H1 (cell line): Measurements from ENCODE around the gene RANBP2. TPM values are rescaled to one million over a fixed set of nuclear protein-coding genes. Genes with fewer than 3 reads are reported as not detected.

Source experiments
- CTCF ChIA-PET: fragments of 300-600 bp; sonication (Branson Sonifier 250); formaldehyde crosslinking; loops from one replicate; lab custom pipeline; 2021; ENCODE audit not compliant: partially characterized antibody; lab: Charles Lee
- POLR2A ChIA-PET: fragments of 300-600 bp; sonication (Branson Sonifier 250); formaldehyde crosslinking; loops from one replicate; lab custom pipeline; 2021; ENCODE audit warnings: inconsistent platforms; ENCODE audit not compliant: partially characterized antibody; lab: Charles Lee
- DNase-seq, 2 experiments: peaks; one replicate each; pipeline versions ENCODE4 v3.0.0 to v3.0.0-alpha.2; 2010 to 2022; ENCODE audit warnings: low spot score in 2 of 2, low read depth in 1 of 2, mixed read lengths in 1 of 2
- FAIRE-seq: peaks from 2 replicates; lab custom pipeline; 2011; peaks lifted over from hg19 to GRCh38; lab: Jason Lieb, UNC
- H2AFZ ChIP-seq: 2 replicates; pipeline ENCODE4 v1.8.1; 2012; ENCODE audit warnings: low read length, inconsistent platforms
- H2AK5ac ChIP-seq: 2 replicates; pipeline ENCODE4 v1.6.1; 2013; ENCODE audit warnings: low read depth, low read length
- H2BK120ac ChIP-seq: replicated peaks from 2 replicates; pipeline ENCODE3; 2013; ENCODE audit warnings: low read depth, low read length, inconsistent platforms
- H2BK12ac ChIP-seq: 2 replicates; pipeline ENCODE4 v1.6.1; 2013; ENCODE audit warnings: low read depth, low read length
- H2BK15ac ChIP-seq: 2 replicates; pipeline ENCODE4 v1.6.1; 2013; ENCODE audit warnings: low read length
- H2BK20ac ChIP-seq: 2 replicates; pipeline ENCODE4 v1.6.1; 2013; ENCODE audit warnings: low read length
- H2BK5ac ChIP-seq: 2 replicates; pipeline ENCODE4 v1.6.1; 2013; ENCODE audit warnings: low read depth, low read length
- H3K14ac ChIP-seq: 2 replicates; pipeline ENCODE4 v1.6.1; 2013; ENCODE audit warnings: inconsistent platforms; ENCODE audit not compliant: insufficient read length
- H3K18ac ChIP-seq: 2 replicates; pipeline ENCODE4 v1.6.1; 2013; ENCODE audit warnings: low read length; ENCODE audit errors: extremely low read depth
- H3K23ac ChIP-seq: 2 replicates; pipeline ENCODE4 v1.6.1; 2013; ENCODE audit warnings: inconsistent platforms; ENCODE audit not compliant: insufficient read length
- H3K23me2 ChIP-seq: 2 replicates; pipeline ENCODE4 v1.6.1; 2013; ENCODE audit warnings: low read depth, low read length
- H3K27ac ChIP-seq: 2 replicates; pipeline ENCODE4 v1.6.1; 2011; ENCODE audit warnings: low read depth, low read length, inconsistent platforms
- H3K27me3 ChIP-seq, 4 experiments: replicated peaks in 1 of 4; 1 replicate in 1 of 4; 2 replicates in 3 of 4; pipeline versions ENCODE4 v1.6.1 to v1.8.1; 2011 to 2013; ENCODE audit warnings: low read length in 3 of 4, mild to moderate bottlenecking in 3 of 4, inconsistent platforms in 2 of 4, mixed read lengths in 2 of 4, moderate library complexity in 1 of 4; ENCODE audit not compliant: control insufficient read depth in 3 of 4, insufficient read depth in 3 of 4; ENCODE audit errors: extremely low read depth in 1 of 4
- H3K36me3 ChIP-seq, 4 experiments: 2 replicates each; pipeline versions ENCODE4 v1.6.1 to v1.8.1; 2011 to 2013; ENCODE audit warnings: mild to moderate bottlenecking in 4 of 4, low read length in 3 of 4, moderate library complexity in 2 of 4, control low read depth in 1 of 4, inconsistent platforms in 1 of 4; ENCODE audit not compliant: insufficient read depth in 4 of 4, control insufficient read depth in 2 of 4
- H3K4ac ChIP-seq: replicated peaks from 2 replicates; pipeline ENCODE3; 2013; ENCODE audit warnings: low read length, low read depth, mixed read lengths, inconsistent platforms; ENCODE audit not compliant: insufficient read length
- H3K4me1 ChIP-seq, 4 experiments: replicated peaks in 1 of 4; 1 replicate in 1 of 4; 2 replicates in 3 of 4; pipeline versions ENCODE4 v1.6.1 to v1.8.1; 2011 to 2013; ENCODE audit warnings: low read length in 3 of 4, inconsistent platforms in 2 of 4, mixed read lengths in 1 of 4; ENCODE audit not compliant: insufficient read depth in 4 of 4, control insufficient read depth in 3 of 4
- H3K4me2 ChIP-seq, 2 experiments: 2 replicates each; pipeline versions ENCODE4 v1.6.1 to v1.8.1; 2011 to 2013; ENCODE audit warnings: low read depth in 2 of 2, low read length in 2 of 2, control low read depth in 1 of 2, inconsistent platforms in 1 of 2, mild to moderate bottlenecking in 1 of 2; ENCODE audit not compliant: insufficient read depth in 1 of 2
- H3K4me3 ChIP-seq, 4 experiments: fragments of 200-600, 300-600 bp in 1 of 4; sonication (generic), shearing (Covaris generic), sonication (Bioruptor Twin) in 1 of 4; 2 replicates each; pipeline versions ENCODE4 v1.5.1 to v1.8.1; 2011 to 2016; ENCODE audit warnings: low read length in 4 of 4, low read depth in 3 of 4, control low read depth in 2 of 4, inconsistent platforms in 2 of 4, mild to moderate bottlenecking in 2 of 4, mixed read lengths in 1 of 4, moderate library complexity in 1 of 4; ENCODE audit not compliant: insufficient read depth in 2 of 4; ENCODE audit errors: extremely low read depth in 1 of 4
- H3K56ac ChIP-seq: replicated peaks from 2 replicates; pipeline ENCODE3; 2013; ENCODE audit warnings: low read depth, mild to moderate bottlenecking, mixed read lengths, low read length, inconsistent platforms; ENCODE audit not compliant: insufficient read length
- H3K79me1 ChIP-seq: 2 replicates; pipeline ENCODE4 v1.6.1; 2013; ENCODE audit warnings: low read depth, low read length, control low read depth
- H3K79me2 ChIP-seq, 2 experiments: 2 replicates each; pipeline versions ENCODE4 v1.6.1 to v1.8.1; 2012 to 2013; ENCODE audit warnings: low read length in 2 of 2, mild to moderate bottlenecking in 2 of 2, inconsistent platforms in 1 of 2; ENCODE audit not compliant: insufficient read depth in 2 of 2, control insufficient read depth in 1 of 2
- H3K9ac ChIP-seq, 4 experiments: replicated peaks in 1 of 4; 1 replicate in 1 of 4; 2 replicates in 3 of 4; pipeline versions ENCODE4 v1.6.1 to v1.8.1; 2011 to 2013; ENCODE audit warnings: low read depth in 3 of 4, low read length in 3 of 4, control low read depth in 2 of 4, mild to moderate bottlenecking in 2 of 4, moderate library complexity in 2 of 4, inconsistent platforms in 1 of 4; ENCODE audit errors: extremely low read depth in 1 of 4
- H3K9me3 ChIP-seq, 2 experiments: 2 replicates each; pipeline versions ENCODE4 v1.6.1 to v1.8.1; 2012 to 2013; ENCODE audit warnings: mild to moderate bottlenecking in 2 of 2, moderate library complexity in 2 of 2, control low read depth in 1 of 2, inconsistent platforms in 1 of 2, low read depth in 1 of 2, low read length in 1 of 2, mixed read lengths in 1 of 2; ENCODE audit not compliant: insufficient read depth in 2 of 2
- H4K20me1 ChIP-seq, 2 experiments: replicated peaks in 1 of 2; 2 replicates each; pipeline versions ENCODE3 to v1.8.1; 2011 to 2013; ENCODE audit warnings: inconsistent platforms in 2 of 2, low read length in 2 of 2, mild to moderate bottlenecking in 1 of 2; ENCODE audit not compliant: insufficient read depth in 2 of 2, control insufficient read depth in 1 of 2
- H4K5ac ChIP-seq: 2 replicates; pipeline ENCODE4 v1.6.1; 2013; ENCODE audit warnings: low read length, low read depth, mixed read lengths, inconsistent platforms; ENCODE audit not compliant: insufficient read length
- H4K8ac ChIP-seq: 2 replicates; pipeline ENCODE4 v1.8.0; 2013; ENCODE audit warnings: mild to moderate bottlenecking, moderate library complexity, low read length, inconsistent platforms; ENCODE audit not compliant: insufficient read depth; ENCODE audit errors: extremely low read depth
- H4K91ac ChIP-seq: replicated peaks from 2 replicates; pipeline ENCODE3; 2013; ENCODE audit warnings: low read length, mixed read lengths, inconsistent platforms; ENCODE audit not compliant: insufficient read length
- ASH2L ChIP-seq: fragments of 200-600, 300-600 bp; sonication (generic); IDR thresholded peaks from one replicate; pipeline ENCODE4 v1.7.1; 2017; ENCODE audit warnings: low read length
- ATF3 ChIP-seq: IDR thresholded peaks from 2 replicates; pipeline ENCODE4 v1.6.1; 2011; ENCODE audit warnings: low read depth, mild to moderate bottlenecking, low read length; ENCODE audit not compliant: insufficient read depth
- BACH1 ChIP-seq: IDR thresholded peaks from 2 replicates; pipeline ENCODE4 v1.6.1; 2012; ENCODE audit warnings: low read length, improper control_type of control experiment
- EP300 ChIP-seq, 2 experiments: IDR thresholded peaks; 1 replicate in 1 of 2; 2 replicates in 1 of 2; pipeline ENCODE4 v1.6.1; 2011 to 2012; ENCODE audit warnings: low read depth in 2 of 2, low read length in 2 of 2, mild to moderate bottlenecking in 2 of 2, borderline replicate concordance in 1 of 2, inconsistent platforms in 1 of 2, moderate library complexity in 1 of 2
- HDAC6 ChIP-seq: IDR thresholded peaks from one replicate; pipeline ENCODE4 v1.7.1; 2012; ENCODE audit warnings: low read depth, mild to moderate bottlenecking, inconsistent platforms, low read length, moderate library complexity
- POU5F1 ChIP-seq: IDR thresholded peaks from 2 replicates; pipeline ENCODE4 v1.6.1; 2011; ENCODE audit warnings: low read depth, mild to moderate bottlenecking, low read length, moderate library complexity
- TAF1 ChIP-seq: IDR thresholded peaks from 2 replicates; pipeline ENCODE4 v1.6.1; 2011; ENCODE audit warnings: mild to moderate bottlenecking, low read depth, low read length
- WGBS, 2 experiments: shearing (Covaris generic) in 1 of 2; methylation state at CpG; one replicate each; pipeline versions ENCODE4 v1.1.6 to v1.1.7; 2013 to 2015; ENCODE audit warnings: low lambda C conversion rate in 2 of 2, mixed read lengths in 2 of 2, inconsistent platforms in 1 of 2, low coverage in 1 of 2, missing lambda C conversion rate in 1 of 2; ENCODE audit not compliant: insufficient replicate concordance in 2 of 2, insufficient coverage in 1 of 2, insufficient read length in 1 of 2; ENCODE audit errors: extremely low coverage in 1 of 2, missing lambda C conversion rate in 1 of 2; 5-methylcytosine and 5-hydroxymethylcytosine counted together
- polyA plus RNA-seq, 7 experiments: library from polyadenylated mRNA; depleted of rRNA in 3 of 7; stranded (reverse) in 5 of 7; unstranded in 2 of 7; fragments of >200 nt in 5 of 7; fragments of 200-250 nt in 2 of 7; gene quantifications; 1 replicate in 5 of 7; 2 replicates in 1 of 7; 4 replicates in 1 of 7; pipeline versions ENCODE4 v1.2.1 to v1.2.3, GENCODE V29; 2011 to 2013; ENCODE audit warnings: missing spikeins in 2 of 7, mixed read lengths in 2 of 7
- total RNA-seq: library from RNA; stranded (reverse); fragmentation: NEBNext Ultra II Directional; extraction: Animal tissue kit (Norgen Biotek cat#: 25700); gene quantifications from 2 replicates; pipeline ENCODE4 v1.2.1, GENCODE V29; 2021

RANBP2 gene
- total and polyA plus RNA-seq, 2 of the 8 experiments (the other 6 are each of a cell fraction or from before 2014, with no cell fraction given) = 8.2 to 95.9 TPM

- Histone ChIP-seq H2AK5ac (no peak overlapping the region), H3K4ac (no peak overlapping the region), H3K79me1 (no peaks in the 10 kb centered on the region), H4K5ac (no peak overlapping the region), H2BK120ac (no peak overlapping the region), H3K27ac (no peak overlapping the region), H2BK5ac (no peak overlapping the region), H3K14ac (no peak overlapping the region), H4K20me1 (no peaks in the 10 kb centered on the region), H3K79me2 (no peaks in the 10 kb centered on the region), H3K4me2 (no peak overlapping the region), H3K56ac (no peak overlapping the region), H3K4me1 (no peaks in the 10 kb centered on the region), H2AFZ (no peak overlapping the region), H2BK15ac (no peak overlapping the region), H2BK12ac (no peak overlapping the region), H4K91ac (no peak overlapping the region), H3K9ac (no peak overlapping the region)
- DNase-seq = no peak
- CTCF ChIA-PET = no interaction called here
- no peak for FAIRE-seq
- TF ChIP-seq EP300 (IDR thresholded peaks at IDR 0.05; ENCODE audit: borderline replicate concordance in 1 of 2, low read depth in 2 of 2, low read length in 2 of 2) = no peak
- TF ChIP-seq ATF3 = no peak
- no peak for TF ChIP-seq HDAC6
- TF ChIP-seq POU5F1 = no peak
- no peak for TF ChIP-seq ASH2L
- TF ChIP-seq TAF1 = no peak
- TF ChIP-seq BACH1 = no peak
- TF ChIP-seq, all 59 proteins: peak for 0
- Histone ChIP-seq H3K4me3 (no peak overlapping the region), H3K27me3 (no peaks in the 10 kb centered on the region), H3K9me3 (no peaks in the 10 kb centered on the region), H3K23me2 (no peaks in the 10 kb centered on the region), H2BK20ac (no peak overlapping the region), H3K18ac (no peak overlapping the region), H3K36me3 (peaks cover 0 to 3% (median 2%) of the 10 kb centered on the region in 4 experiments; a peak in 3 of 8 replicates), H4K8ac (no peak overlapping the region), H3K23ac (no peak overlapping the region)
- POLR2A ChIA-PET = no interaction called here
- WGBS, 2 experiments = 81% methylated on average over 3 of the region's 3 CpGs; no CpG with 5 or more reads in 1 of the 2 experiments
Observed at GRCh38 chr2:108825736-108826135, 106.5 kb downstream of the RANBP2 start.
